Measurements from ENCODE around the gene CXCR1.
"Not testable (repeated sequence)": the region's sequence is repeated elsewhere in the genome, so short reads cannot be mapped to it uniquely, and the experiment has no call there.

CXCR1 gene

GRCh38 chr2:218166791-218167190 is at the start of gene CXCR1:
CXCR1 (minus strand) TSS chr2:218166962; CDS start chr2:218165211, 1,751 bp downstream.
- DNase-seq (ENCODE audit: extremely low read depth in 1 of 2, low read depth in 1 of 2), result peak in 1 of 2 donors; percentile 7

- DNase-seq (ENCODE audit: extremely low read depth in 1 of 2, low read depth in 1 of 2), result no peak
These were observed 49.5 kb upstream of the CXCR1 start for GRCh38 chr2:218216336-218216673.

GRCh38 chr2:218214116-218214515 is 47.4 kb upstream of the CXCR1 start:
- DNase-seq (ENCODE audit: extremely low read depth in 1 of 2, low read depth in 1 of 2), result no peak

- DNase-seq (ENCODE audit: extremely low read depth in 1 of 2, low read depth in 1 of 2), result no peak
These were observed 42.3 kb upstream of the CXCR1 start for GRCh38 chr2:218209078-218209477.

GRCh38 chr2:218202266-218202665 is 35.5 kb upstream of the CXCR1 start:
- DNase-seq (ENCODE audit: extremely low read depth in 1 of 2, low read depth in 1 of 2), result no peak

GRCh38 chr2:218196974-218197373 is 30.2 kb upstream of the CXCR1 start:
- no peak for DNase-seq (ENCODE audit: extremely low read depth in 1 of 2, low read depth in 1 of 2)

GRCh38 chr2:218194880-218195279 is 28.1 kb upstream of the CXCR1 start:
- no peak for DNase-seq (ENCODE audit: extremely low read depth in 1 of 2, low read depth in 1 of 2)

GRCh38 chr2:218193701-218194100 is 26.9 kb upstream of the CXCR1 start:
- DNase-seq (ENCODE audit: extremely low read depth in 1 of 2, low read depth in 1 of 2), result no peak

- no peak for DNase-seq (ENCODE audit: extremely low read depth in 1 of 2, low read depth in 1 of 2)
These were observed 26.2 kb upstream of the CXCR1 start for GRCh38 chr2:218192902-218193430.

GRCh38 chr2:218188528-218188927 is 21.8 kb upstream of the CXCR1 start:
- DNase-seq (ENCODE audit: extremely low read depth in 1 of 2, low read depth in 1 of 2), result no peak

- DNase-seq (ENCODE audit: extremely low read depth in 1 of 2, low read depth in 1 of 2), result no peak
These were observed 20.7 kb upstream of the CXCR1 start for GRCh38 chr2:218187296-218188015.

- no peak for DNase-seq (ENCODE audit: extremely low read depth in 1 of 2, low read depth in 1 of 2)
These were observed 20.1 kb upstream of the CXCR1 start for GRCh38 chr2:218186876-218187275.

- peak; percentile 11 to 40 for DNase-seq (ENCODE audit: extremely low read depth in 1 of 2, low read depth in 1 of 2)
These were observed 19.6 kb upstream of the CXCR1 start for GRCh38 chr2:218186355-218186766.

GRCh38 chr2:218184331-218184730 is 17.6 kb upstream of the CXCR1 start:
- DNase-seq (ENCODE audit: extremely low read depth in 1 of 2, low read depth in 1 of 2), result no peak

- no peak for DNase-seq (ENCODE audit: extremely low read depth in 1 of 2, low read depth in 1 of 2)
These were observed 13.8 kb upstream of the CXCR1 start for GRCh38 chr2:218180467-218181114.

- DNase-seq (ENCODE audit: extremely low read depth in 1 of 2, low read depth in 1 of 2), result no peak
These were observed 13.0 kb upstream of the CXCR1 start for GRCh38 chr2:218179782-218180181.

- DNase-seq (ENCODE audit: extremely low read depth in 1 of 2, low read depth in 1 of 2), result no peak
These were observed 6.1 kb upstream of the CXCR1 start for GRCh38 chr2:218172845-218173244.

- not testable (repeated sequence) for DNase-seq (ENCODE audit: extremely low read depth in 1 of 2, low read depth in 1 of 2)
These were observed 5.0 kb upstream of the CXCR1 start for GRCh38 chr2:218171744-218172143.

- no peak for DNase-seq (ENCODE audit: extremely low read depth in 1 of 2, low read depth in 1 of 2)
These were observed 3.2 kb upstream of the CXCR1 start for GRCh38 chr2:218169757-218170546.

GRCh38 chr2:218168635-218169462 is 2.1 kb upstream of the CXCR1 start:
- peak; percentile 26 to 68 for DNase-seq (ENCODE audit: extremely low read depth in 1 of 2, low read depth in 1 of 2)

- DNase-seq (ENCODE audit: extremely low read depth in 1 of 2, low read depth in 1 of 2), result no peak
These were observed 1.3 kb upstream of the CXCR1 start for GRCh38 chr2:218168016-218168415.
